Measurements from ENCODE around the gene PSMB2. TPM values are rescaled to one million over a fixed set of nuclear protein-coding genes. Genes with fewer than 3 reads are reported as not detected.

The PSMB2 gene
- total and polyA plus RNA-seq, 2 donors from 2014 or later, result 44.1 to 78.0 TPM

GRCh38 chr1:35575416-35575958 is 65.8 kb downstream of the PSMB2 start:
- Histone ChIP-seq H3K27ac (ENCODE audit: low read depth in 2 of 2, low read length in 2 of 2) (no peak overlapping the region), H3K9me3 (ENCODE audit: control insufficient read depth in 2 of 3, insufficient read depth in 1 of 3, low read length in 3 of 3) (no peaks in the 10 kb centered on the region), H3K9ac (ENCODE audit: low read length in 3 of 3) (no peak overlapping the region), H3K4me1 (ENCODE audit: control insufficient read depth in 2 of 3, insufficient read depth in 2 of 3, low read depth in 1 of 3, low read length in 3 of 3) (peaks cover 0 to 15% (median 0%) of the 10 kb centered on the region in 3 donors), H3K36me3 (ENCODE audit: control insufficient read depth in 2 of 3, insufficient read depth in 3 of 3, low read length in 3 of 3) (no peaks in the 10 kb centered on the region), H3K4me3 (ENCODE audit: low read length in 3 of 3) (no peak overlapping the region), H3K27me3 (ENCODE audit: control insufficient read depth, insufficient read depth, low read length) (peaks cover 40% of the 10 kb centered on the region)
- FAIRE-seq, result no peak
- no peak for DNase-seq
- TF ChIP-seq CTCF (IDR thresholded peaks at IDR 0.05; ENCODE audit: borderline replicate concordance, extremely low read depth, insufficient read depth), result no peak
- intact Hi-C loops (cut with DNase I), result no loop called here

- no peak overlapping the region for H3K4me3 ChIP-seq (ENCODE audit: low read length in 3 of 3)
- no peak for TF ChIP-seq CTCF (IDR thresholded peaks at IDR 0.05; ENCODE audit: borderline replicate concordance, extremely low read depth, insufficient read depth)
- no peaks in the 10 kb centered on the region for H3K9me3 ChIP-seq (ENCODE audit: control insufficient read depth in 2 of 3, insufficient read depth in 1 of 3, low read length in 3 of 3)
- H3K36me3 ChIP-seq (ENCODE audit: control insufficient read depth in 2 of 3, insufficient read depth in 3 of 3, low read length in 3 of 3), result no peaks in the 10 kb centered on the region
- H3K4me1 ChIP-seq (ENCODE audit: control insufficient read depth in 2 of 3, insufficient read depth in 2 of 3, low read depth in 1 of 3, low read length in 3 of 3), result peaks cover 0 to 15% (median 0%) of the 10 kb centered on the region in 3 donors
- DNase-seq (peak in 4 of 5 donors; percentile 51 to 75 (median 71)), FAIRE-seq (no peak)
- no peak overlapping the region for H3K27ac ChIP-seq (ENCODE audit: low read depth in 2 of 2, low read length in 2 of 2)
- intact Hi-C loops (cut with DNase I), result loop anchor here (5.0 kb wide), 1 partner anchor 142 kb away; the partner anchor contains the start of gene C1orf216
- no peak overlapping the region for H3K9ac ChIP-seq (ENCODE audit: low read length in 3 of 3)
- H3K27me3 ChIP-seq (ENCODE audit: control insufficient read depth, insufficient read depth, low read length), result peaks cover 40% of the 10 kb centered on the region
Observed at GRCh38 chr1:35574655-35575415, 66.5 kb downstream of the PSMB2 start.

- intact Hi-C loops (cut with DNase I), result loop anchor here (5.0 kb wide), 1 partner anchor 143 kb away; the partner anchor contains the start of gene C1orf216
- H3K27me3 ChIP-seq (ENCODE audit: control insufficient read depth, insufficient read depth, low read length), result peaks cover 40% of the 10 kb centered on the region
- H3K27ac ChIP-seq (ENCODE audit: low read depth in 2 of 2, low read length in 2 of 2), result no peak overlapping the region
- no peaks in the 10 kb centered on the region for H3K36me3 ChIP-seq (ENCODE audit: control insufficient read depth in 2 of 3, insufficient read depth in 3 of 3, low read length in 3 of 3)
- no peak overlapping the region for H3K9ac ChIP-seq (ENCODE audit: low read length in 3 of 3)
- no peak for TF ChIP-seq CTCF (IDR thresholded peaks at IDR 0.05; ENCODE audit: borderline replicate concordance, extremely low read depth, insufficient read depth)
- FAIRE-seq (no peak), DNase-seq (peak in 1 of 5 donors; percentile 70)
- no peak overlapping the region for H3K4me3 ChIP-seq (ENCODE audit: low read length in 3 of 3)
- peaks cover 0 to 15% (median 0%) of the 10 kb centered on the region in 3 donors for H3K4me1 ChIP-seq (ENCODE audit: control insufficient read depth in 2 of 3, insufficient read depth in 2 of 3, low read depth in 1 of 3, low read length in 3 of 3)
- no peaks in the 10 kb centered on the region for H3K9me3 ChIP-seq (ENCODE audit: control insufficient read depth in 2 of 3, insufficient read depth in 1 of 3, low read length in 3 of 3)
Observed at GRCh38 chr1:35574125-35574654, 67.1 kb downstream of the PSMB2 start.
